WTC11 (cell line): ENCODE measurements around the gene KCNMA1.

Experiments used
- ATF3 ChIP-seq: sonication (generic); formaldehyde crosslinking; conservative IDR thresholded peaks from 2 replicates; pipeline ENCODE4 v1.8.1; 2022; ENCODE audit warnings: mild to moderate bottlenecking, missing genetic modification reagents
- CREB1 ChIP-seq: sonication (generic); formaldehyde crosslinking; IDR thresholded peaks from 2 replicates; pipeline ENCODE4 v1.8.0; 2023; ENCODE audit warnings: mild to moderate bottlenecking, missing genetic modification reagents
- CREM ChIP-seq: sonication (generic); formaldehyde crosslinking; IDR thresholded peaks from 2 replicates; pipeline ENCODE4 v1.8.1; 2022; ENCODE audit warnings: mild to moderate bottlenecking, missing genetic modification reagents, moderate library complexity
- FOXK1 ChIP-seq: sonication (generic); formaldehyde crosslinking; IDR thresholded peaks from 2 replicates; pipeline ENCODE4 v1.8.0; 2022; ENCODE audit warnings: mild to moderate bottlenecking, moderate library complexity, missing genetic modification reagents
- GTF2I ChIP-seq: fragments of 250-450 bp; sonication (Bioruptor Pico); conservative IDR thresholded peaks from 2 replicates; pipeline ENCODE4 v1.4.0; 2021; ENCODE audit warnings: mild to moderate bottlenecking
- KAT7 ChIP-seq: sonication (generic); formaldehyde crosslinking; IDR thresholded peaks from 2 replicates; pipeline ENCODE4 v1.8.1; 2023; ENCODE audit warnings: missing genetic modification reagents, mild to moderate bottlenecking, borderline replicate concordance
- PRDM15 ChIP-seq: sonication (generic); formaldehyde crosslinking; IDR thresholded peaks from 2 replicates; pipeline ENCODE4 v1.8.0; 2022; ENCODE audit warnings: missing genetic modification reagents
- SMAD4 ChIP-seq: sonication (generic); formaldehyde crosslinking; IDR thresholded peaks from 2 replicates; pipeline ENCODE4 v1.8.0; 2022; ENCODE audit warnings: mild to moderate bottlenecking, missing genetic modification reagents
- ZBTB21 ChIP-seq: sonication (generic); formaldehyde crosslinking; IDR thresholded peaks from 2 replicates; pipeline ENCODE4 v1.8.1; 2023; ENCODE audit warnings: mild to moderate bottlenecking, missing genetic modification reagents, borderline replicate concordance
- ZNF263 ChIP-seq: sonication (generic); formaldehyde crosslinking; IDR thresholded peaks from 2 replicates; pipeline ENCODE4 v1.8.1; 2022; ENCODE audit warnings: low read depth, mild to moderate bottlenecking, moderate library complexity, missing genetic modification reagents
- ZNF317 ChIP-seq: sonication (generic); formaldehyde crosslinking; IDR thresholded peaks from 2 replicates; pipeline ENCODE4 v1.8.1; 2023; ENCODE audit warnings: low read depth, mild to moderate bottlenecking, moderate library complexity, missing genetic modification reagents, borderline replicate concordance
- TF ChIP-seq, protein P1 (sequence below): fragments of 200-600 bp; IDR thresholded peaks from 2 replicates; pipeline ENCODE4 v1.8.0; 2022; ENCODE audit warnings: antibody characterized with exemption
- TF ChIP-seq, protein P2 (sequence below): fragments of 250-450 bp; sonication (Bioruptor Pico); conservative IDR thresholded peaks from 2 replicates; pipeline ENCODE4 v1.9.0; 2021; ENCODE audit warnings: mild to moderate bottlenecking
- TF ChIP-seq, protein P3 (sequence below): sonication (generic); formaldehyde crosslinking; IDR thresholded peaks from 2 replicates; pipeline ENCODE4 v1.8.0; 2022; ENCODE audit warnings: mild to moderate bottlenecking, missing genetic modification reagents

- TF ChIP-seq ZBTB21 (CRISPR knock-in tag) (no peak), ZNF317 (CRISPR knock-in tag) (no peak), GTF2I (no peak), CREM (CRISPR knock-in tag) (no peak), PRDM15 (no peak), KAT7 (CRISPR knock-in tag) (no peak), ZNF263 (no peak), ATF3 (CRISPR knock-in tag) (no peak), SMAD4 (CRISPR knock-in tag) (no peak), CREB1 (CRISPR knock-in tag) (no peak), FOXK1 (no peak)
- TF ChIP-seq, protein P1, sequence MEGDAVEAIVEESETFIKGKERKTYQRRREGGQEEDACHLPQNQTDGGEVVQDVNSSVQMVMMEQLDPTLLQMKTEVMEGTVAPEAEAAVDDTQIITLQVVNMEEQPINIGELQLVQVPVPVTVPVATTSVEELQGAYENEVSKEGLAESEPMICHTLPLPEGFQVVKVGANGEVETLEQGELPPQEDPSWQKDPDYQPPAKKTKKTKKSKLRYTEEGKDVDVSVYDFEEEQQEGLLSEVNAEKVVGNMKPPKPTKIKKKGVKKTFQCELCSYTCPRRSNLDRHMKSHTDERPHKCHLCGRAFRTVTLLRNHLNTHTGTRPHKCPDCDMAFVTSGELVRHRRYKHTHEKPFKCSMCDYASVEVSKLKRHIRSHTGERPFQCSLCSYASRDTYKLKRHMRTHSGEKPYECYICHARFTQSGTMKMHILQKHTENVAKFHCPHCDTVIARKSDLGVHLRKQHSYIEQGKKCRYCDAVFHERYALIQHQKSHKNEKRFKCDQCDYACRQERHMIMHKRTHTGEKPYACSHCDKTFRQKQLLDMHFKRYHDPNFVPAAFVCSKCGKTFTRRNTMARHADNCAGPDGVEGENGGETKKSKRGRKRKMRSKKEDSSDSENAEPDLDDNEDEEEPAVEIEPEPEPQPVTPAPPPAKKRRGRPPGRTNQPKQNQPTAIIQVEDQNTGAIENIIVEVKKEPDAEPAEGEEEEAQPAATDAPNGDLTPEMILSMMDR = no peak
- TF ChIP-seq, protein P2, sequence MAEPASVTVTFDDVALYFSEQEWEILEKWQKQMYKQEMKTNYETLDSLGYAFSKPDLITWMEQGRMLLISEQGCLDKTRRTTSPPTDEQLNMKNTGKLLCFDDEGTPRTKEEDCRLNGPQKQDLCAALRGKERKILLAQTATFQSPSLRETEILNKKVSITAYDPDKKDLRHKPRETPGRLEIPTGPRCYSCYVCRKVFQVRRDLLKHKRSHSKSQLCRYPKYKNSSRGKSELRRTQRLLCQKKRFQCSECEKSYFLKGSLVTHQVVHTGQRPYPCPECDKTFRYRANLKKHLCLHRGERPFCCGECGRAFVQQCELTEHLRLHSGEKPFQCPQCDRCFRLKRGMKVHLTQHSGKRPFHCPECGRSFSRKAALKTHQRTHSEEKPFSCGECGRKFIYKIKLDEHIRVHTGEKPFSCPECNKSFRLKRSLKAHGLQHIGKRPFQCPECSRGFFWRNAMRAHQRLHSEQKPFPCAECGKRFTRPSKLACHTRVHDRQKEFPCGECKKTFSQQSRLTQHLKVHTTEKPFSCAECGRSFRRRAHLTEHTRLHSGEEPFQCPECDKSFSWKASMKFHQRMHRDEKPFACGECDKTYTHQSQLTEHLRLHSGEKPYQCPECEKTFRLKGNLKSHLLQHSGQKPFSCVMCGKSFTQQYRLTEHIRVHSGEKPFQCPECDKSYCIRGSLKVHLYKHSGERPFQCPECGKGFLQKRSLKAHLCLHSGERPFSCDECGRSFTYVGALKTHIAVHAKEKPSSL (CRISPR knock-in tag) = no peak
- TF ChIP-seq, protein P3, sequence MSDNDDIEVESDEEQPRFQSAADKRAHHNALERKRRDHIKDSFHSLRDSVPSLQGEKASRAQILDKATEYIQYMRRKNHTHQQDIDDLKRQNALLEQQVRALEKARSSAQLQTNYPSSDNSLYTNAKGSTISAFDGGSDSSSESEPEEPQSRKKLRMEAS = no peak
These were observed 575.2 kb downstream of the KCNMA1 start for GRCh38 chr10:77062381-77062780.
